Naive thymus-derived CD4-positive, alpha-beta T cell (primary cell): ENCODE data around the gene HERPUD1. TPM values are rescaled to one million over a fixed set of nuclear protein-coding genes. Genes with fewer than 3 reads are reported as not detected.

Experiments used
- ATAC-seq: fragments of 150-1000 bp; cut with Tn5 transposase; 2 replicates; pipeline ENCODE4 v1.10.0; 2021; ENCODE audit warnings: mild to moderate bottlenecking, moderate library complexity
- CTCF ChIA-PET: fragments of 350-600 bp; sonication (Branson Sonifier 250); formaldehyde crosslinking; loops from one replicate; lab custom pipeline; 2021; ENCODE audit warnings: antibody characterized with exemption; lab: Charles Lee
- POLR2A ChIA-PET: fragments of 350-600 bp; sonication (Branson Sonifier 250); formaldehyde crosslinking; loops from one replicate; lab custom pipeline; 2021; ENCODE audit warnings: antibody characterized with exemption, inconsistent platforms; lab: Charles Lee
- DNase-seq, 9 donors: peaks; one replicate each; pipeline versions ENCODE4 v3.0.0 to v3.0.0-alpha.2; 2020 to 2022; ENCODE audit warnings: mixed read lengths in 1 of 9
- H3K27ac ChIP-seq: one replicate; pipeline ENCODE4 v1.7.0; 2013; ENCODE audit warnings: mild to moderate bottlenecking, low read depth, low read length, moderate library complexity
- H3K27me3 ChIP-seq, 2 donors: one replicate each; pipeline ENCODE4 v1.7.0; 2013; ENCODE audit warnings: low read length in 2 of 2, mild to moderate bottlenecking in 2 of 2, moderate library complexity in 2 of 2; ENCODE audit not compliant: control insufficient read depth in 2 of 2, insufficient read depth in 2 of 2
- H3K36me3 ChIP-seq, 3 experiments: 1 replicate in 2 of 3; 2 replicates in 1 of 3; pipeline ENCODE4 v1.7.0; 2013; ENCODE audit warnings: low read length in 3 of 3, mild to moderate bottlenecking in 3 of 3, moderate library complexity in 1 of 3; ENCODE audit not compliant: insufficient read depth in 3 of 3, control insufficient read depth in 2 of 3
- H3K4me1 ChIP-seq, 2 donors: one replicate each; pipeline ENCODE4 v1.7.0; 2013; ENCODE audit warnings: low read length in 2 of 2, mild to moderate bottlenecking in 2 of 2, moderate library complexity in 1 of 2; ENCODE audit not compliant: control insufficient read depth in 2 of 2, insufficient read depth in 2 of 2
- H3K4me3 ChIP-seq: 2 replicates; pipeline ENCODE4 v1.7.0; 2013; ENCODE audit warnings: mild to moderate bottlenecking, low read length
- H3K9me3 ChIP-seq, 3 experiments: 1 replicate in 2 of 3; 2 replicates in 1 of 3; pipeline ENCODE4 v1.7.0; 2013; ENCODE audit warnings: low read length in 3 of 3; ENCODE audit not compliant: control insufficient read depth in 2 of 3
- H3K27ac Mint-ChIP-seq, 9 donors: one replicate each; pipeline ENCODE4 v1.8.0; 2020 to 2022; ENCODE audit warnings: mixed read lengths in 9 of 9, mild to moderate bottlenecking in 8 of 9, moderate library complexity in 5 of 9, inconsistent platforms in 2 of 9
- H3K27me3 Mint-ChIP-seq, 5 donors: one replicate each; pipeline ENCODE4 v1.8.0; 2021 to 2022; ENCODE audit warnings: mixed read lengths in 5 of 5, mild to moderate bottlenecking in 1 of 5
- H3K36me3 Mint-ChIP-seq, 5 donors: one replicate each; pipeline ENCODE4 v1.8.0; 2020 to 2022; ENCODE audit warnings: mixed read lengths in 5 of 5, mild to moderate bottlenecking in 3 of 5, inconsistent platforms in 1 of 5
- H3K4me1 Mint-ChIP-seq, 7 donors: one replicate each; pipeline ENCODE4 v1.8.0; 2020 to 2022; ENCODE audit warnings: mixed read lengths in 7 of 7, mild to moderate bottlenecking in 3 of 7, inconsistent platforms in 1 of 7
- H3K4me3 Mint-ChIP-seq, 10 donors: one replicate each; pipeline ENCODE4 v1.8.0; 2020 to 2022; ENCODE audit warnings: mild to moderate bottlenecking in 10 of 10, mixed read lengths in 10 of 10, moderate library complexity in 6 of 10, inconsistent platforms in 2 of 10
- H3K9me3 Mint-ChIP-seq, 11 donors: one replicate each; pipeline ENCODE4 v1.8.0; 2020 to 2022; ENCODE audit warnings: mixed read lengths in 11 of 11, mild to moderate bottlenecking in 4 of 11, inconsistent platforms in 1 of 11, moderate library complexity in 1 of 11
- intact Hi-C, 2 donors: fragments of 100-400 bp; cut with micrococcal nuclease; formaldehyde crosslinking; loops; one replicate each; pipeline ENCODE4 v1.15.1; 2023
- polyA plus RNA-seq, 2 donors: library from polyadenylated mRNA; unstranded; fragments of 300-500 nt; fragmentation: Illumina TruSeq; gene quantifications; one replicate each; pipeline ENCODE4 v1.2.3, GENCODE V29; 2021
- total RNA-seq, 6 experiments: library from RNA in 5 of 6; stranded (reverse) in 5 of 6; gene quantifications; 1 replicate in 5 of 6; 2 replicates in 1 of 6; pipeline ENCODE4 v1.2.3 and lab custom pipeline; 2021 to 2026

The HERPUD1 gene
- total and polyA plus RNA-seq, 7 experiments from 2014 or later, result 42.0 to 226 (median 117) TPM

GRCh38 chr16:56886826-56887225 is 45.1 kb upstream of the HERPUD1 start:
- ATAC-seq, result no peak
- Histone ChIP-seq H3K36me3 (no peaks in the 10 kb centered on the region), H3K27me3 (no peaks in the 10 kb centered on the region), H3K9me3 (no peaks in the 10 kb centered on the region), H3K27ac (no peak overlapping the region), H3K4me3 (no peak overlapping the region), H3K4me1 (no peaks in the 10 kb centered on the region)
- H3K9me3 Mint-ChIP-seq, result no peaks in the 10 kb centered on the region
- H3K36me3 Mint-ChIP-seq, result no peaks in the 10 kb centered on the region
- no peaks in the 10 kb centered on the region for H3K4me1 Mint-ChIP-seq
- H3K4me3 Mint-ChIP-seq, result no peak overlapping the region
- intact Hi-C loops, result no loop called here
- H3K27me3 Mint-ChIP-seq, result peaks cover 0 to 2% (median 0%) of the 10 kb centered on the region in 5 donors
- ChIA-PET CTCF (no interaction called here), POLR2A (no interaction called here)
- no peak overlapping the region for H3K27ac Mint-ChIP-seq
- DNase-seq, result no peak

GRCh38 chr16:56888806-56889205 is 43.1 kb upstream of the HERPUD1 start:
- no peaks in the 10 kb centered on the region for H3K36me3 Mint-ChIP-seq
- POLR2A ChIA-PET, result no interaction called here

GRCh38 chr16:56889206-56889605 is 42.7 kb upstream of the HERPUD1 start:
- Histone ChIP-seq H3K4me3 (no peak overlapping the region), H3K4me1 (no peaks in the 10 kb centered on the region), H3K9me3 (no peaks in the 10 kb centered on the region), H3K36me3 (no peaks in the 10 kb centered on the region), H3K27ac (no peak overlapping the region), H3K27me3 (no peaks in the 10 kb centered on the region)
- H3K9me3 Mint-ChIP-seq, result no peaks in the 10 kb centered on the region
- H3K36me3 Mint-ChIP-seq, result no peaks in the 10 kb centered on the region
- intact Hi-C loops, result no loop called here
- no peak overlapping the region for H3K4me3 Mint-ChIP-seq
- no peak for DNase-seq
- ATAC-seq, result no peak
- POLR2A ChIA-PET, result no interaction called here
- H3K27me3 Mint-ChIP-seq, result peaks cover 0 to 2% (median 0%) of the 10 kb centered on the region in 5 donors
- H3K4me1 Mint-ChIP-seq, result no peaks in the 10 kb centered on the region
- CTCF ChIA-PET, result no interaction called here
- no peak overlapping the region for H3K27ac Mint-ChIP-seq

More at GRCh38 chr16:56888806-56889205, 43.1 kb upstream of the HERPUD1 start:
- H3K27me3 ChIP-seq, result no peaks in the 10 kb centered on the region
- Mint-ChIP-seq H3K4me3 (no peak overlapping the region), H3K4me1 (no peaks in the 10 kb centered on the region), H3K27me3 (peaks cover 0 to 2% (median 0%) of the 10 kb centered on the region in 5 donors), H3K9me3 (no peaks in the 10 kb centered on the region), H3K27ac (no peak overlapping the region)
- no peak for DNase-seq
- H3K4me3 ChIP-seq, result no peak overlapping the region
- CTCF ChIA-PET, result no interaction called here
- peak; percentile 63 for ATAC-seq
- H3K27ac ChIP-seq, result no peak overlapping the region
- no peaks in the 10 kb centered on the region for H3K9me3 ChIP-seq
- intact Hi-C loops, result no loop called here
- H3K4me1 ChIP-seq, result no peaks in the 10 kb centered on the region
- H3K36me3 ChIP-seq, result no peaks in the 10 kb centered on the region

GRCh38 chr16:56891685-56892084 is 40.3 kb upstream of the HERPUD1 start:
- H3K36me3 ChIP-seq, result no peaks in the 10 kb centered on the region
- no peaks in the 10 kb centered on the region for H3K4me1 Mint-ChIP-seq
- H3K27me3 Mint-ChIP-seq, result peaks cover 0 to 6% (median 0%) of the 10 kb centered on the region in 5 donors
- H3K4me1 ChIP-seq, result no peaks in the 10 kb centered on the region
- H3K9me3 Mint-ChIP-seq, result no peaks in the 10 kb centered on the region
- no peaks in the 10 kb centered on the region for H3K9me3 ChIP-seq
- intact Hi-C loops, result no loop called here
- ATAC-seq, result no peak
- no peak overlapping the region for H3K4me3 ChIP-seq
- POLR2A ChIA-PET, result no interaction called here
- no peak overlapping the region for H3K4me3 Mint-ChIP-seq
- H3K27me3 ChIP-seq, result no peaks in the 10 kb centered on the region
- no peak for DNase-seq
- CTCF ChIA-PET, result interaction anchor here (1.0 kb wide), 1 partner anchor 192 kb away, joined by 3 read pairs; no protein-coding TSS in a partner anchor
- H3K27ac ChIP-seq, result no peak overlapping the region
- H3K27ac Mint-ChIP-seq, result no peak overlapping the region
- H3K36me3 Mint-ChIP-seq, result no peaks in the 10 kb centered on the region

GRCh38 chr16:56892705-56893104 is 39.2 kb upstream of the HERPUD1 start:
- H3K4me3 Mint-ChIP-seq, result no peak overlapping the region
- POLR2A ChIA-PET, result no interaction called here
- intact Hi-C loops, result no loop called here

GRCh38 chr16:56894331-56894917 is 37.5 kb upstream of the HERPUD1 start:
- POLR2A ChIA-PET, result no interaction called here
- Histone ChIP-seq H3K27me3 (no peaks in the 10 kb centered on the region), H3K4me1 (peaks cover 6 to 7% of the 10 kb centered on the region in 2 donors), H3K4me3 (no peak overlapping the region), H3K36me3 (no peaks in the 10 kb centered on the region), H3K27ac (no peak overlapping the region), H3K9me3 (no peaks in the 10 kb centered on the region)
- CTCF ChIA-PET, result no interaction called here
- Mint-ChIP-seq H3K36me3 (no peaks in the 10 kb centered on the region), H3K4me1 (peaks cover 7 to 15% (median 9%) of the 10 kb centered on the region in 7 donors), H3K4me3 (no peak overlapping the region), H3K27me3 (peaks cover 0 to 9% (median 0%) of the 10 kb centered on the region in 5 donors), H3K9me3 (no peaks in the 10 kb centered on the region), H3K27ac (no peak overlapping the region)
- intact Hi-C loops, result no loop called here
- no peak for ATAC-seq
- DNase-seq, result no peak

More at GRCh38 chr16:56892705-56893104, 39.2 kb upstream of the HERPUD1 start:
- ATAC-seq (no peak), DNase-seq (no peak)
- H3K27me3 ChIP-seq, result no peaks in the 10 kb centered on the region
- no peak overlapping the region for H3K4me3 ChIP-seq
- CTCF ChIA-PET, result no interaction called here
- H3K36me3 ChIP-seq, result no peaks in the 10 kb centered on the region
- no peaks in the 10 kb centered on the region for H3K9me3 Mint-ChIP-seq
- H3K9me3 ChIP-seq, result no peaks in the 10 kb centered on the region
- peaks cover 0 to 4% (median 0%) of the 10 kb centered on the region in 7 donors for H3K4me1 Mint-ChIP-seq
- H3K27me3 Mint-ChIP-seq, result peaks cover 0 to 6% (median 0%) of the 10 kb centered on the region in 5 donors
- no peak overlapping the region for H3K27ac Mint-ChIP-seq
- no peaks in the 10 kb centered on the region for H3K4me1 ChIP-seq
- H3K27ac ChIP-seq, result no peak overlapping the region
- H3K36me3 Mint-ChIP-seq, result no peaks in the 10 kb centered on the region

- no peaks in the 10 kb centered on the region for H3K9me3 Mint-ChIP-seq
- Histone ChIP-seq H3K36me3 (no peaks in the 10 kb centered on the region), H3K27ac (no peak overlapping the region), H3K27me3 (no peaks in the 10 kb centered on the region), H3K4me1 (peaks cover 7 to 8% of the 10 kb centered on the region in 2 donors), H3K9me3 (no peaks in the 10 kb centered on the region), H3K4me3 (no peak overlapping the region)
- H3K4me3 Mint-ChIP-seq, result no peak overlapping the region
- POLR2A ChIA-PET, result no interaction called here
- CTCF ChIA-PET, result no interaction called here
- H3K27ac Mint-ChIP-seq, result peak overlapping the region in 1 of 9 donors; percentile 5
- H3K4me1 Mint-ChIP-seq, result peaks cover 8 to 24% (median 17%) of the 10 kb centered on the region in 7 donors
- ATAC-seq, result no peak
- no peaks in the 10 kb centered on the region for H3K36me3 Mint-ChIP-seq
- DNase-seq, result no peak
- peaks cover 0 to 15% (median under 1%) of the 10 kb centered on the region in 5 donors for H3K27me3 Mint-ChIP-seq
- intact Hi-C loops, result no loop called here
Observed at GRCh38 chr16:56895813-56896212, 36.1 kb upstream of the HERPUD1 start.
